Erythroblast (primary cell): Measurements from ENCODE around the gene UBAC2.

Experiments used
- GATA1 ChIP-seq: IDR thresholded peaks from 2 replicates; pipeline ENCODE4 v1.6.1; 2011; ENCODE audit warnings: low read depth, mild to moderate bottlenecking, control low read depth, low read length, moderate library complexity
- POLR2A ChIP-seq: IDR thresholded peaks from 2 replicates; pipeline ENCODE4 v1.6.1; 2011; ENCODE audit warnings: mild to moderate bottlenecking, low read length

DNA sequence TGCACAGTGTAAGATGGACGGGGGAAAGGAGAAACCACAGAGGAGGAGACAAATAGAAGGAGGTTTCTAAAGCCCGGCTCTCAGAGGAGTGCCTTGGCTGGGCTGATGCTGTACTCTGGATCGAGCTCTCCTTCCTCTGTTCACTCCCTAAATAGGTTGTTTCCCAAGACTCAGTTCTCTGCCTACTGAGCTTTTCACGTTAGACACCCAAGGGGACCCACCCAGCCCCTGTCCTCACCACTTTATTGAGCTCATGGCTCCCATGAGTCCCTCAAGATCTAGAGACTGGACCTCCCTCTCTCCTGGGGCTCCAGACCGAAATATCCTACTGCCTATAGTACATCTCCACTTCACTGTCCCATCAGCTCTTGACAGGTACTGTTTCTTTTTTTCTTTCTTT, 144.7 kb downstream of the UBAC2 start:
- TF ChIP-seq POLR2A (no peak), GATA1 (no peak)
